Heart left ventricle (tissue), 13 donors: ENCODE results near the gene PACRG.

Experiments used
- CTCF ChIP-seq, 12 donors: fragments of 200-600 bp; sonication (generic) in 4 of 12; IDR thresholded peaks; one replicate each; pipeline versions ENCODE4 v1.5.0 to v1.8.0; 2018 to 2022; ENCODE audit warnings: antibody characterized with exemption in 12 of 12, mild to moderate bottlenecking in 5 of 12
- POLR2A ChIP-seq, 2 donors: fragments of 450-650 bp; IDR thresholded peaks; one replicate each; pipeline ENCODE4 v1.6.1; 2017; ENCODE audit warnings: antibody characterized with exemption in 2 of 2, mild to moderate bottlenecking in 2 of 2, moderate library complexity in 2 of 2
- donor health status: ischemic (EF 13 %, LVEDD 7.1; RV severe dilation, severe dysfunction).
- donor health status: DM: no; HTN: yes; CAD: no.
- donor health status: DM: no; HTN: no; CAD: no.
- donor health status: ischemic (EF 25% LVEDD 6.9; RV normal size, moderate dysfunction).
- donor health status: ischemic (EF 25% LVEDD 5.7; RV mildly dilated, moderate dysfunction).
- donor health status: ischemic (EF 35%, LVEDD 5.7; RV mildly dilated, moderate dysfunction).
- donor health status: nonischemic (EF 11% LVEDD 7.7; RV severe dilation, severe dysfunction).
- donor health status: DM: yes; HTN: yes; CAD: no.
- donor health status: PGD.
- donor health status: ischemic (EF 29% LVEDD 5.4; RV normal size, mild dysfunction).
- donor health status: nonischemic (EF 23%, LVEDD 6.1; RV moderate dilation, normal function).

- TF ChIP-seq CTCF (IDR thresholded peaks at IDR 0.05) (no peak), POLR2A (IDR thresholded peaks at IDR 0.05) (no peak)
These were observed 560.3 kb downstream of the PACRG start for GRCh38 chr6:163288066-163288465.
